GM18870 (cell line): Measurements from ENCODE around the gene PRRT3.
"Not testable (repeated sequence)": the region's sequence is repeated elsewhere in the genome, so short reads cannot be mapped to it uniquely, and the experiment has no call there.

Experiments used
- ATAC-seq: cut with Tn5 transposase; IDR thresholded peaks from one replicate; pipeline ENCODE4 v1.9.1; 2021; ENCODE audit warnings: moderate library complexity; ENCODE audit not compliant: unreplicated experiment

The PRRT3 gene

GRCh38 chr3:9899289-9899791 is 52.9 kb downstream of the PRRT3 start:
- no peak for ATAC-seq

- ATAC-seq: no peak
These were observed 53.6 kb downstream of the PRRT3 start for GRCh38 chr3:9898467-9899241.

DNA sequence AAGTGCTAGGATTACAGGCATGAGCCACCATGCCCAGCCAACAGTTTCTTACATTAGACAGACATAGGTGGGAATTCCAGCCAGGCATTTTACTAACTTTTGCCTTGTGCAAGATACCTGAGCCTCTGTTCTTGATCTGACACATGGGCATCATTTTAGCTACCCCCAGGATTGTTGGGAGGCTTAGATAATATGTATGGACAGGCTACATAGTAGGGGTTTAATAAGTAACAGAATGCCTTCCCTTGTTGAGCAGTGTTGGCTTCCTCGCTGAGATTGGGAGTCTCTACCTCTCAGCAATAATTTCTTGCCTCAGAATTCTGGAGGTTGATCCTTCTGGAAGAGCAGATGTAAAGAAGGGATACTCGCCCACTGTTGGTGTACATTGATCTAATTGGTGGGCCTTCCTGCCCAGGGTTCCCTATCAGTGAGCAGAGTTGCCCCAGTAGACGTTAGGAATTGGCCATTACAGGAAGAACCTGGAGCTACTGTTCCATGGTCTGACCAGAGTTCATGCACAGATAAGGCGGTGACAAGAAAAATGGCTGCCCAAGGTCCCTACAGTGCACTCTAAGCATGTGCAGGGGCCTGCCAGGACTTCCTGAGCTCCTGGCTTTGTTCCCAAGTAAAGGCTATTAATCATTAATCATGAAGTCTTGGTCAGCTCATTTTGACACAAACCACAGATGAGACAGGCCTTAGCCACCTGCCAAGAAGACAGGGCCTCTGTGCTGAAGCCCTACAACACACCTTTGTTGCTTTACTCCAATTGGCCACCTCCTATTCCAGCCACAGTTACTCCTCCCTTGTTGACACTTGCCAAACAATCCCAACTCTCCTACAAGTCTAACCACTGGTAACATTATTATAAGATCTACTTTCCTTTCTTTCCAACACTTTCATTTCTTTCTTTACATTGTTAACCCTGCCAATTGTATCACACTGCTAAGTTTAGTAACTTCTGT is 54.5 kb downstream of the PRRT3 start:
- ATAC-seq: no peak

- not testable (repeated sequence) for ATAC-seq
These were observed 55.3 kb downstream of the PRRT3 start for GRCh38 chr3:9896755-9897407.

DNA sequence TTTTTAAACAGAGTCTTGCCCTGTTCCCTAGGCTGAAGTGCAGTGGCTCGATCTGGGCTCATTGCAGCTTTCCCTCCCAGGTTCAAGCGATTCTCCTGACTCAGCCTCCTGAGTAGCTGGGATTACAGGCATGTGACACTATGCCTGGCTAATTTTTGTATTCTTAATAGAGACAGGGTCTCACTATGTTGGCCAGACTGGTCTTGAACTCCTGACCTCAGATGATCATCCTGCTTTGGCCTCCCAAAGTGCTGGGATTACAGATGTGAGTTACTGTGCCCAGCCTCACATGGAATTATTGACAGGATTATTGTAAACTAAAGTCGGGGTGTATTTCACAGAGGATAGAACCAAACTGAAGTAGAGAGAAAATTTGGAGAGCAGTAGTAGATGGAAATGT is 56.5 kb downstream of the PRRT3 start:
- ATAC-seq: not testable (repeated sequence)
